Activated CD4-positive, CD25-positive, alpha-beta regulatory T cell treated with anti-CD3 and anti-CD28 coated beads, Interleukin-2, amount 50 U/mL, for 24 hours (primary cell): Measurements from ENCODE around the gene EFNA1.
"Not testable (repeated sequence)": the region's sequence is repeated elsewhere in the genome, so short reads cannot be mapped to it uniquely, and the experiment has no call there.

ENCODE experiments used
- ATAC-seq, 2 donors: fragments of 150-1000 bp; cut with Tn5 transposase; one replicate each; pipeline ENCODE4 v1.10.0; 2021; ENCODE audit warnings: mild to moderate bottlenecking in 1 of 2, moderate library complexity in 1 of 2

Gene EFNA1

GRCh38 chr1:155125511-155125945, 2.1 kb upstream of the EFNA1 start:
- ATAC-seq, result no peak

GRCh38 chr1:155125946-155126555, 1.6 kb upstream of the EFNA1 start:
- no peak for ATAC-seq

GRCh38 chr1:155126556-155127104, 1.0 kb upstream of the EFNA1 start:
- ATAC-seq, result peak; percentile 69 to 70

- no peak for ATAC-seq
Measured at GRCh38 chr1:155127967-155128754, 485 bp downstream of the EFNA1 start.

- ATAC-seq, result no peak
Measured at GRCh38 chr1:155128755-155129473, 1.2 kb downstream of the EFNA1 start.

GRCh38 chr1:155130272-155131006, 2.8 kb downstream of the EFNA1 start:
- no peak for ATAC-seq

GRCh38 chr1:155131285-155131684, 3.6 kb downstream of the EFNA1 start:
- no peak for ATAC-seq

- no peak for ATAC-seq
Measured at GRCh38 chr1:155131856-155132255, 4.2 kb downstream of the EFNA1 start.

GRCh38 chr1:155133799-155134281, 6.2 kb downstream of the EFNA1 start:
- ATAC-seq, result no peak

GRCh38 chr1:155134322-155134721, 6.6 kb downstream of the EFNA1 start:
- no peak for ATAC-seq

- ATAC-seq, result peak; percentile 39 to 44
Measured at GRCh38 chr1:155134880-155135414, 7.3 kb downstream of the EFNA1 start.

GRCh38 chr1:155135415-155136028, 7.8 kb downstream of the EFNA1 start, which contains the start of gene SLC50A1:
Gene SLC50A1, plus strand, starts transcription at chr1:155135852. Its CDS starts 60 bp downstream, at chr1:155135912.
- ATAC-seq, result peak; percentile 81 to 86

GRCh38 chr1:155136748-155137147, 9.1 kb downstream of the EFNA1 start:
- no peak for ATAC-seq

GRCh38 chr1:155137154-155137949, 9.7 kb downstream of the EFNA1 start:
- no peak for ATAC-seq

- ATAC-seq, result peak; percentile 77 to 82
Measured at GRCh38 chr1:155139895-155140629, 12.4 kb downstream of the EFNA1 start, which contains the start of gene DPM3. Gene DPM3, minus strand, starts transcription at chr1:155140531. Its CDS starts 291 bp downstream, at chr1:155140240.

GRCh38 chr1:155140630-155140953, 12.9 kb downstream of the EFNA1 start:
- ATAC-seq, result no peak

GRCh38 chr1:155141749-155142148, 14.1 kb downstream of the EFNA1 start:
- no peak for ATAC-seq

GRCh38 chr1:155145491-155145890, 17.8 kb downstream of the EFNA1 start:
- no peak for ATAC-seq

- ATAC-seq, result not testable (repeated sequence)
Measured at GRCh38 chr1:155155996-155156643, 28.4 kb downstream of the EFNA1 start.
